HG03457 (cell line): ENCODE measurements around the gene SSR2.
"Not testable (repeated sequence)": the region's sequence is repeated elsewhere in the genome, so short reads cannot be mapped to it uniquely, and the experiment has no call there.

ENCODE experiments used
- ATAC-seq: cut with Tn5 transposase; IDR thresholded peaks from one replicate; pipeline ENCODE4 v1.9.1; 2021; ENCODE audit warnings: moderate number of reproducible peaks; ENCODE audit not compliant: unreplicated experiment

Gene SSR2

GRCh38 chr1:155996166-155996565, 24.6 kb downstream of the SSR2 start:
- ATAC-seq: no peak

- ATAC-seq: no peak
Observed at GRCh38 chr1:155993595-155993994, 27.2 kb downstream of the SSR2 start.

- no peak for ATAC-seq
Observed at GRCh38 chr1:155990005-155990739, 30.6 kb downstream of the SSR2 start.

- ATAC-seq: no peak
Observed at GRCh38 chr1:155989242-155990004, 31.3 kb downstream of the SSR2 start.

- not testable (repeated sequence) for ATAC-seq
Observed at GRCh38 chr1:155984903-155985645, 35.7 kb downstream of the SSR2 start.

GRCh38 chr1:155984341-155984740, 36.4 kb downstream of the SSR2 start:
- ATAC-seq: no peak

GRCh38 chr1:155983191-155984024, 37.3 kb downstream of the SSR2 start:
- no peak for ATAC-seq

GRCh38 chr1:155982106-155982505, 38.6 kb downstream of the SSR2 start:
- no peak for ATAC-seq

GRCh38 chr1:155981266-155982088, 39.3 kb downstream of the SSR2 start:
- no peak for ATAC-seq

- ATAC-seq: no peak
Observed at GRCh38 chr1:155979597-155980343, 41.0 kb downstream of the SSR2 start.

- ATAC-seq: no peak
Observed at GRCh38 chr1:155978973-155979429, 41.8 kb downstream of the SSR2 start.

- no peak for ATAC-seq
Observed at GRCh38 chr1:155978325-155978972, 42.3 kb downstream of the SSR2 start, which contains the start of gene ARHGEF2. ARHGEF2 (minus strand) TSS chr1:155978547; CDS start chr1:155978427, 120 bp downstream.

- no peak for ATAC-seq
Observed at GRCh38 chr1:155977690-155978324, 42.9 kb downstream of the SSR2 start.

- no peak for ATAC-seq
Observed at GRCh38 chr1:155976913-155977689, 43.6 kb downstream of the SSR2 start.

GRCh38 chr1:155976062-155976912, 44.5 kb downstream of the SSR2 start:
- no peak for ATAC-seq

- ATAC-seq: no peak
Observed at GRCh38 chr1:155975375-155976061, 45.2 kb downstream of the SSR2 start.
